Neutrophil (primary cell): ENCODE measurements around the gene KCNC1.

ENCODE experiments used
- H3K27ac ChIP-seq: fragments of 200-600 bp; sonication (generic); 2 replicates; pipeline ENCODE4 v1.5.1; 2016; ENCODE audit warnings: mild to moderate bottlenecking, moderate library complexity
- H3K27me3 ChIP-seq: fragments of 200-600 bp; sonication (generic); 2 replicates; pipeline ENCODE4 v1.6.0; 2016; ENCODE audit warnings: mild to moderate bottlenecking
- H3K36me3 ChIP-seq: fragments of 200-600 bp; sonication (generic); 2 replicates; pipeline ENCODE4 v1.5.1; 2017
- H3K4me1 ChIP-seq, 2 experiments: fragments of 200-600 bp in 1 of 2; sonication (generic) in 1 of 2; 1 replicate in 1 of 2; 2 replicates in 1 of 2; pipeline versions ENCODE4 v1.5.1 to v1.6.1; 2013 to 2016; ENCODE audit warnings: low read depth in 1 of 2, low read length in 1 of 2, mild to moderate bottlenecking in 1 of 2, moderate library complexity in 1 of 2; ENCODE audit not compliant: control insufficient read depth in 1 of 2, insufficient read depth in 1 of 2
- H3K4me3 ChIP-seq, 2 experiments: fragments of 200-600 bp in 1 of 2; sonication (generic) in 1 of 2; 1 replicate in 1 of 2; 2 replicates in 1 of 2; pipeline ENCODE4 v1.5.1; 2013 to 2016; ENCODE audit warnings: low read depth in 1 of 2, low read length in 1 of 2, mild to moderate bottlenecking in 1 of 2, moderate library complexity in 1 of 2
- H3K9me3 ChIP-seq: fragments of 200-600 bp; sonication (generic); 2 replicates; pipeline ENCODE4 v1.5.1; 2016
- TF ChIP-seq, protein P1 (sequence below): fragments of 200-600 bp; sonication (generic); IDR thresholded peaks from 2 replicates; pipeline ENCODE4 v1.5.1; 2016; ENCODE audit warnings: antibody characterized with exemption

Gene KCNC1

DNA sequence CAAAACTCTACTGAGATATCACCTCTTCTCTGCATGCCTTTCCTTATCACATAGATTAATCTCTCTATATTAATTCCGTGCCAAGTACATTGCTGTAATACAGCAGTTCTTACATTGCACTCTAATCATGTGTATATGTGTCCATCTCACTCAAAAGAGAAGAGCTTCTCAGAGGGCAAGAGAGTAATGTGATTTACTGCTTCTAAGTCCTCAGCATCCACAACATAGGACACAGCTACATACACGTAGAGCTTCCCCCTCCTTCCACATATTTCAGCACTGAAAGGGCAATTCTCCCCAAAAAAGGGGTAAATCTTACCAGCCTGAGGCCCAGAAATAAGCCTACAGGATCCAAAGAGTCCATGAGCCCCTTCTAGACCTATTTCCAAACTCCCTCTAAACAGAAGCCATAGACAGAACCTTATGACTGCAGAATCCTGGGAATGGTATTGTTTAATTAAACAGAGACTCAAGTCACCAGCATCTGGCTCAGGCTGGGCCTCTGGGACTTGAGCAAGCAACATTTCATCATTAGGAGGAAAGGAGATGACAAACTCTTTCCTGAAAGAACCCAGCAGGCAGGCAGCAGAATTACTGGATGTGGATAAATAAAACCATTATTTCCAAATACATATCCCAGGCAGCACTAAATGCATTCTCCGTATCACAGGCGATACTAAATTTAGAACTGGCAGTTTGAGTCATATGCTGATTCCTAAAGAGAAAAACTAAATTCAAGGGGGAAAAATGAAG lies 87.2 kb downstream of the KCNC1 start:
- no peaks in the 10 kb centered on the region for H3K27me3 ChIP-seq
- H3K4me3 ChIP-seq = no peak overlapping the region
- peaks cover 15 to 22% of the 10 kb centered on the region in 2 experiments for H3K4me1 ChIP-seq
- TF ChIP-seq, protein P1, sequence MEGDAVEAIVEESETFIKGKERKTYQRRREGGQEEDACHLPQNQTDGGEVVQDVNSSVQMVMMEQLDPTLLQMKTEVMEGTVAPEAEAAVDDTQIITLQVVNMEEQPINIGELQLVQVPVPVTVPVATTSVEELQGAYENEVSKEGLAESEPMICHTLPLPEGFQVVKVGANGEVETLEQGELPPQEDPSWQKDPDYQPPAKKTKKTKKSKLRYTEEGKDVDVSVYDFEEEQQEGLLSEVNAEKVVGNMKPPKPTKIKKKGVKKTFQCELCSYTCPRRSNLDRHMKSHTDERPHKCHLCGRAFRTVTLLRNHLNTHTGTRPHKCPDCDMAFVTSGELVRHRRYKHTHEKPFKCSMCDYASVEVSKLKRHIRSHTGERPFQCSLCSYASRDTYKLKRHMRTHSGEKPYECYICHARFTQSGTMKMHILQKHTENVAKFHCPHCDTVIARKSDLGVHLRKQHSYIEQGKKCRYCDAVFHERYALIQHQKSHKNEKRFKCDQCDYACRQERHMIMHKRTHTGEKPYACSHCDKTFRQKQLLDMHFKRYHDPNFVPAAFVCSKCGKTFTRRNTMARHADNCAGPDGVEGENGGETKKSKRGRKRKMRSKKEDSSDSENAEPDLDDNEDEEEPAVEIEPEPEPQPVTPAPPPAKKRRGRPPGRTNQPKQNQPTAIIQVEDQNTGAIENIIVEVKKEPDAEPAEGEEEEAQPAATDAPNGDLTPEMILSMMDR = no peak
- H3K27ac ChIP-seq = no peak overlapping the region
- H3K36me3 ChIP-seq = no peaks in the 10 kb centered on the region
- H3K9me3 ChIP-seq = no peaks in the 10 kb centered on the region

DNA sequence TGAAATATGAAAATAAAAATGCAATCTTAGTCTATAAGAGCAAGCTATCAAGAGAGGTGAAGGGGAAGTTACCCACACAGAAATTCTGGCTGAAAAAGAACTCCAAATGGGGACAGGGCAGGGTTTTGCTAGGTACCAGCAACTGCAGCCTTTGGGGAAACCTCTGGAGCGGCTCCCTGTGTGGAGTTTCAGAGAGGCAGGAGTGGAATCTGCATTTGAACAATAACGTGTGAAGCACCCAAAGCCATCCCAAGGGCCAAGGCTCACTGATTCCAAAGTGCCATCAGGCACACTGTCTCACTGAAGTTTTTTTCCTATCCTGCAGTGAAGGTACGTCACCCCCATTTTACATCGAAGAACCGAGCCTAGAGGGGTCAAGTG lies 87.8 kb downstream of the KCNC1 start:
- Histone ChIP-seq H3K36me3 (no peaks in the 10 kb centered on the region), H3K9me3 (no peaks in the 10 kb centered on the region), H3K4me1 (peaks cover 15 to 22% of the 10 kb centered on the region in 2 experiments), H3K27me3 (no peaks in the 10 kb centered on the region), H3K27ac (no peak overlapping the region), H3K4me3 (no peak overlapping the region)
- TF ChIP-seq, protein P1 = no peak

DNA sequence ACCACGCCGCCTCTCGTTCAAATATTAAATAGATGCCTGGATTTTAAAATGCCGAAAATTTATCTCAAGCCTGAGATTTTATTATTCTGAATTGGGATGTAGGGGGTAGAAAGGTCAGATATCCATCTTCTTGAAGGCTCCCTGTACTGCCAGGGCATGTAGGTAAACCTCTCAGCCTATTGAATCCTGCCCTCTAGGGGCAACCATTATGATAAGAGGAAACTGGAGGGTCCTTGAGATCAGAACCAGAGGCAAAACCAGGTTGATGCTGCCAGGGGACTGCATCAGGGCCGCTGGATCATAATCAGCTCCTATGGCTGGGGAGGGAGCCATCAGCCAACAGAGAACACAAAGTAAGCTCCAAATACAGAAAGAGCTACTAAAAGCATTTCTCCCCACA lies 92.4 kb downstream of the KCNC1 start:
- H3K4me1 ChIP-seq = peaks cover 7 to 11% of the 10 kb centered on the region in 2 experiments
- no peaks in the 10 kb centered on the region for H3K9me3 ChIP-seq
- H3K27me3 ChIP-seq = no peaks in the 10 kb centered on the region
- H3K4me3 ChIP-seq = no peak overlapping the region
- TF ChIP-seq, protein P1 = no peak
- no peaks in the 10 kb centered on the region for H3K36me3 ChIP-seq
- no peak overlapping the region for H3K27ac ChIP-seq

- H3K4me3 ChIP-seq = no peak overlapping the region
- no peaks in the 10 kb centered on the region for H3K36me3 ChIP-seq
- H3K27me3 ChIP-seq = no peaks in the 10 kb centered on the region
- no peak overlapping the region for H3K27ac ChIP-seq
- no peaks in the 10 kb centered on the region for H3K4me1 ChIP-seq
- H3K9me3 ChIP-seq = no peaks in the 10 kb centered on the region
- TF ChIP-seq, protein P1 = no peak
Measured at GRCh38 chr11:17828311-17828751, 93.8 kb downstream of the KCNC1 start.

GRCh38 chr11:17831228-17831627 lies 96.6 kb downstream of the KCNC1 start:
- H3K36me3 ChIP-seq = no peaks in the 10 kb centered on the region
- no peaks in the 10 kb centered on the region for H3K9me3 ChIP-seq
- no peak overlapping the region for H3K4me3 ChIP-seq
- H3K27ac ChIP-seq = no peak overlapping the region
- no peaks in the 10 kb centered on the region for H3K4me1 ChIP-seq
- no peaks in the 10 kb centered on the region for H3K27me3 ChIP-seq
- TF ChIP-seq, protein P1 = no peak
